NK-92 (cell line): ENCODE measurements around the gene THSD8.
"Not testable (repeated sequence)": the region's sequence is repeated elsewhere in the genome, so short reads cannot be mapped to it uniquely, and the experiment has no call there.

ENCODE experiments used
- DNase-seq: peaks from one replicate; lab custom pipeline; 2025; ENCODE audit not compliant: unreplicated experiment; lab: John Stamatoyannopoulos, UW

Gene THSD8

DNA sequence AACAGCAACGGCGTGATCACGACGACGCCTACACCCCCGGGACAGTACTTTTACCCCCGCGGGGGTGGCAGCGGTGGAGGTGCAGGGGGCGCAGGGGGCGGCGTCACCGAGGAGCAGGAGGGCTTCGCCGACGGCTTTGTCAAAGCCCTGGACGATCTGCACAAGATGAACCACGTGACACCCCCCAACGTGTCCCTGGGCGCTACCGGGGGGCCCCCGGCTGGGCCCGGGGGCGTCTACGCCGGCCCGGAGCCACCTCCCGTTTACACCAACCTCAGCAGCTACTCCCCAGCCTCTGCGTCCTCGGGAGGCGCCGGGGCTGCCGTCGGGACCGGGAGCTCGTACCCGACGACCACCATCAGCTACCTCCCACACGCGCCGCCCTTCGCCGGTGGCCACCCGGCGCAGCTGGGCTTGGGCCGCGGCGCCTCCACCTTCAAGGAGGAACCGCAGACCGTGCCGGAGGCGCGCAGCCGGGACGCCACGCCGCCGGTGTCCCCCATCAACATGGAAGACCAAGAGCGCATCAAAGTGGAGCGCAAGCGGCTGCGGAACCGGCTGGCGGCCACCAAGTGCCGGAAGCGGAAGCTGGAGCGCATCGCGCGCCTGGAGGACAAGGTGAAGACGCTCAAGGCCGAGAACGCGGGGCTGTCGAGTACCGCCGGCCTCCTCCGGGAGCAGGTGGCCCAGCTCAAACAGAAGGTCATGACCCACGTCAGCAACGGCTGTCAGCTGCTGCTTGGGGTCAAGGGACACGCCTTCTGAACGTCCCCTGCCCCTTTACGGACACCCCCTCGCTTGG is 9.6 kb upstream of the THSD8 start:
- DNase-seq: no peak

GRCh38 chr19:12792853-12793289 is 9.0 kb upstream of the THSD8 start:
- DNase-seq: no peak

DNA sequence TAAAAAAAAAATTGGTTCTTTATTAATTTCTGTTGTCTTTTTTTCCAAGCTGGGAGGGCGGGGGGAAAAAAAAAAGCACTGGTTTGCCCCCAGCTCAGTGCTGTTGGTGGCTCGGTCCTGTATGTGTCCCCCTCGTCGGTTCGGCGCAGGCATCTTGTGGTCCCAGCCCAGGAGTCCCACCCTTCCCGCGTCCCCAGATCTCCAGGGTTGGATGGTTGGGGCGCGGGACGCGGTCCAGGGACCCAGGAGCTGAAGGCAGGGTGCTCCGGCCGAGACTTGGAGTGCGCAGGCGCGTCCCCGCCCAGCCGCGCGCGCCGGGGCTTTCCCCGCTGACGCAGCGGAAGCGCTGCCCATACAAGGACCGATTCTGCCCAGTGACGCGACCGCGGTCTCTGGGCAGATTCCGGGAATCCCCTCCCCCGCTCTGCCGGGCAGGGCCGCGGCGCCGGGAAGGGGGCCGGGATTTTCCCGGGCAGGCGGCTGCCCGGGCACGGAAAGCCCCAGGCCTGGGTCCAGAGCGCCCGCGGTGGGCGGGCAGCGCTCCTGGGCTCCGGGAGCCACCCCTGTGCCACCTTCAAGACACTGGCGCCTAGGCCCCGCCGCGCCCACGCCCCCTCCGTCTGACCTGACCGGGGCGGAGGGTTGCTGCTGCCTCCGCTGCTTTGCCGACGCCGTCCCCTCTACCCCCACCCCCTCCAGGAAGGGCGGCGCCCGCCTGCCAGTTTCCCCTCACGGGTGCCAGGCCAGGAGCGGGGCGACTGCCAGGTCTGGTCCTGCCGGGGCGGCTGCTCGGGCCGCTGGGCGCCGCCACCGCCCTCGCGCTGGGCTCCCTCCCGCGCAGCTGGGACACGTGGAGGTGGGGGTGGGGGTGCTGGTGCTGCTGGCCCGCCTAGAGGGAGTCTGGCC is 8.3 kb upstream of the THSD8 start:
- no peak for DNase-seq

DNA sequence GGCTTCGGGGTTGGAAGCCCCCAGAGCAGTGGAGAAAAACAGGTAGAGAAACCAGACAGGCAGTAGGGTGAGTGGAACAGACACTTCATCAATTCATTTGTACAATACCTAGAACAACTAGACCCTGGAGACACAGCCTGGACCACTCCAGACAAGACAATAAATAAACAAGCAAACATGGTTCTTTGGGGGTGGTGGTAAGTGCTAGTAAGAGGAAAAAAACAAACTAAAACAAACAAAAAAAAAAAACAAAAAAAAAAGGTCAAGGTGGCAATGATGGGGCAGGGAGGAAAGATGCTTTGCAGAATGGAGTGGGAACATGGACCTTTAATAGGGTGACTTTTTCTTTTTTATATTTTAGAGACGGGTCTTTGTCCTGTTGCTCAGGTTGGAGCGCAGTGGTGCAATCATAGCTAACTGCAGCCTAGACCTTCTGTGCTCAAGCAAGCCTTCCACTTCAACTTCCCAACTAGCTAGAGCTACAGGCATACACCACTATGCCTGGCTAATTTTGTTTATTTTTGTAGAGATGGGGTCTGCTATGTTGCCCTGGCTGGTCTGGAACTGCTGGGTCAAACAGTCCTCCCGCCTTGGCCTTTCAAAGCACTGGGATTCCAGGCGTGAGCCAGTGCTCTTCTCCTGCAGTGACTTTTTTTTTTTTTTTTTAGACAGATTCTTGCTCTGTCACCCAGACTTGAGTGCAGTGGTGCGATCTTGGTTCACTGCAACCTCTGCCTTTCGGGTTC is 7.5 kb upstream of the THSD8 start:
- no peak for DNase-seq

GRCh38 chr19:12794971-12795381 is 6.9 kb upstream of the THSD8 start:
- DNase-seq: no peak

DNA sequence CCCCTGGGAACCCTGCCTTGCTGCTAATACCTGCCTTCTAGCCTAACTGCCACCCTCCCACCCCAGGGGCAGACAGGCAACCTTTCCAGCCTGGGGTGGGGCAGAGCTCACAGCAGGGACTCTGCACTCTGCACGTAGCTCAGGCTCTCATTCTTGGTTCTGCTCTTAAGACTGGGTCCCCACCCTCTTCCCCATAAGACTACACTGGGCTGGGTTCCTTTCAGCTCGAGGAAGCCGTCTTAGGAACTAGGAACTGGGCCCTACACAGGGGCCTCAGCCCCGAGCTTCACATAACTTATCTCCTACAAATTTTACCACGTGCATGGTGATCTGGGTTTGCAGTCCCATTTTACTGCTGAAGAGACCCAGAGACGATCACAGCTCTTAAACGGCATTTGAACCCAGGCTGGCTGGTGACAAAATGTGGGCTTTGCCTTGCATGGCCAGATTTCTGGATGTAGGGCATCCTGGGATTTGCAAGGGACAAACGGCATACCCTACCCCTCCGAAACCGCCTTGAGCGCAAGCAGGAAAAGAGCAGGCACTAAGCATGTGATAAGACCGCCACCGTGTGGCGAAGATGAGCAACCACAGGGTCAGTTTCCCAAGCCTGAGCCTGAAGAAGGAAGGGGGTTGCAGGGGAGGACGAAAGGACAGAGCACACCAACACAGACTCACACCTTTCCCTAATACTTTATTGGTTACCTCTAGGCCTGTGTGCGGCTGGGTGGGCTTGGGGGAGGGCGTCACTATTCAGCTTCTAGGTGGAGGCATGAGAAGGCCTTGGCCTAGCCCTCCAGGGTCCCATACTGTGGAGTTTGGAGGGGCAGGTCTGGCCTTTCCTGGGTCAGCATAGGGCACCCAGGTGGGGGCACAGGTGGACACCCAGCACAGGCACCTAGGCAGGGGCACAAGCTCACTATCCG is 5.5 kb upstream of the THSD8 start:
- no peak for DNase-seq

DNA sequence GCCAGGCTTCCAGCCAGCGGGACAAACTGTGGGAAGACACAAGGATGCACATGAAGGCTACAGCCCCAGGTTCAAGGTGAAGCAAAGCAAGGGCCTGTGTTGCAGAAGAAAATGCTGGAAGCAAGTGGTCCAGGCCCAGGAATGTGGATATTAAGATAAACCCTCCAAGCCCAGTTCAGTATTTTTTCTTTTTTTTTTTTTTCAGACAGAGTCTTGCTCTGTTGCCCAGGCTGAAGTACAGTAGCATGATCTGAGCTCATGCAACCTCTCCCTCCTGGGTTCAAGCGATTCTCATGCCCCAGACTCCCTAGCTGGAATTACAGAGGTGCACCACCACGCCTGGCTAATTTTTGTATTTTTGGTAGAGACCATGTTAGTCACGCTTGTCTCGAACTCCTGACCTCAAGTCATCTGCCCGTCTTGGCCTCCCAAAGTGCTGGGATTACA is 4.7 kb upstream of the THSD8 start:
- no peak for DNase-seq

DNA sequence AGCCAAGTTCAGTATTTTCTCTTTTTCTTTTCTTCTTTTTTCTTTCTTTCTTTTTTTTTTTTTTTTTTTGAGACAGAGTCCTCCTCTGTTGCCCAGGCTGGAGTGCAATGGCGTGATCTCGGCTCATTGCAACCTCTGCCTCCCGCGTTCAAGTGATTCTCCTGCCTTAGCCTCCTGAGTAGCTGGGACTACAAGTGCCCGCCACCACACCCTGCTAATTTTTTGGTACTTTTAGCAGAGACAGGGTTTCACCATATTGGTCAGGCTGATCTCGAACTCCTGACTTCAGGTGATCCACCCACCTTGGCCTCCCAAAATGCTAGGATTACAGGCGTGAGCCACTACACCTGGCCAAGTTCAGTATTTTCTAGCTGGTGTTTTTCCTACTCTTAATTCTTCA is 4.3 kb upstream of the THSD8 start:
- DNase-seq: not testable (repeated sequence)

DNA sequence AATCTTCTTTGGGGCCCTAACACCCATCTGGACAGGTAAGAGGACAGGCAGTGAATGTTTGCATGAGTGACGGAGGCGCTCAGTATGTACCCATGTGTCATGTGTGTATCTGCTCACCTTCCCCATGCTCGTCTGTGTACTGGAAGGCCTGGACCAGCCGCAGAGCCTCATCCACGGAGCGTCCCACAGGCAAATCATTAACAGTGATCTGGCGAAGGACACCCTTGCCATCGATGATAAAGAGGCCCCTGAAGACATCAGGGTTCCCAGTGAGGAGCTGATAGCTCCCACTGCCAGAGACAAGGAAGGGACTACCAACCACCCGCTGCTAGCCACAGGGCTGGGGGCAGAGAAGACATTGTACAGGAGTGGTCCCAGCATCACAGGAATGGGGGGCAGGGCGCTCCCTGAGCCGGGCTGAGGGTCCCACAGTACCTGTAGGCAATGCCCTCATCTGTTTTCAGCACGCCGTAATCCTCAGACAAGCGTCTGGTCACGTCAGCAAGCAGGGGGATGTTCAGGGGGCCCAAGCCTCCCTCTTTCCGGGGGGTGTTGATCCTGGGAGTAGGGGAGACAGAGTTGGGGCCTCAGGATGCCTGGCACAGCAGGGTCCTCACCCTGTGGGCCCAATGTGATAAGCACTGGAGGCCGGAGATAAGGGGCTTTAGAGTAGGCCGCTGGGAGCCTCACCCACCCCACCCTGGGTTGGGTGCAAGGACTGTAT is 2.0 kb upstream of the THSD8 start:
- no peak for DNase-seq

- no peak for DNase-seq
These were observed 1.5 kb upstream of the THSD8 start for GRCh38 chr19:12800466-12800770.

GRCh38 chr19:12800923-12801465 is 875 bp upstream of the THSD8 start:
- no peak for DNase-seq

GRCh38 chr19:12802267-12803106 is 618 bp downstream of the THSD8 start:
- no peak for DNase-seq

DNA sequence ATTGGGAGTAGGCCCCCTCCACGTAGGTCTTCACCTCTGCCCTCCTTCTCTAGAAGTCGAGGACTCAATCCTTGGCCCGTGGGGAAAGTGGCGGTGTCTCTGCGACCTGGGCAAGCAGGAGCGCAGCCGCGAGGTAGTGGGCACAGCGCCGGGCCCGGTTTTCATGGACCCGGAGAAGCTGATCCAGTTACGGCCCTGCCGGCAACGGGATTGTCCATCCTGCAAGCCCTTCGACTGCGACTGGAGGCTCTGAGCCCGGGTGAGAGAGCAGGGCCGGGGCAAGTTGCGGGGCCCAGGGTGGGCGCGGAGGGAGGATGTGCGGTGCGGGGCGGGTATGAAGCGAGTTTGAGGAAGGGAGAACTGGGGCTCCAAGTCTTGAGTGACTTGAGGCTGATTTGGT is 2.2 kb downstream of the THSD8 start:
- DNase-seq: no peak

GRCh38 chr19:12806242-12807081 is 4.6 kb downstream of the THSD8 start, which contains the start of gene RNASEH2A:
TSS of gene RNASEH2A (plus strand) at chr19:12806584. CDS start at chr19:12806674, 90 bp downstream.
- no peak for DNase-seq

DNA sequence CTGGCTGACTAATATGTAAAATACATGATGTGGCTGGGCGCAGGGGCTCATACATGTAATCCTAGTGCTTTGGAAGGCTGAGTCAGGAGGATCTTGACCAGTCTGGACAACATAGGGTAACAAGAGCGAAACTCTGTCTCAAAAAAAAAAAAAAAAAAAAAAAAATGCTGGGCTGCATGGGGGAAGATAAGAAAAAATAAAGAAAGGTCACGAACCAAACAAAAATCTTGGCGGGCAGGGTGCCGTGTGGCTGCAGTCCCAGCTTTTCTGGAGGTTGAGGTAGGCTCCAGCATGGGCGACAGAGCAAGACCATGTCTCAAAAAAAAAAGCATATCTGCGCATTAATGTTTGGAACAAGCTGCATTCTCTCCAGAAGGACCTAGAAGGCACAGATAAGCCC is 13.2 kb downstream of the THSD8 start:
- no peak for DNase-seq

GRCh38 chr19:12817188-12817587 is 15.3 kb downstream of the THSD8 start:
- DNase-seq: not testable (repeated sequence)

DNA sequence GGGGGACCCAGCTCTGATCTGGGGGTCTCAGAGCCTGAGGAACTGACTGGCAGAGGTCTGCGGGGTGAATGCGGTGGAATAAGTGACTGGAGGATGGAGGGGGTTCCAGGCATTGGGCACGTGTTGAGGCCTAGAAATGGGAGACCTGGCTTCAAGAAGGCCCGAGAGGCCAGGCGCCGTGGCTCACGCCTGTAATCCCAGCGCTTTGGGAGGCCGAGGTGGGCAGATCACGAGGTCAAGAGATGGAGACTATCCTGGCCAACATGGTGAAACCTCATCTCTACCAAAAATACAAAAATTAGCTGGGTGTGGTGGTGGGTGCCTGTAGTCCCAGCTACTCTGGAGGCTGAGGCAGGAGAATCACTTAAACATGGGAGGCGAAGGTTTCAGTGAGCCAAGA is 15.9 kb downstream of the THSD8 start:
- DNase-seq: not testable (repeated sequence)

DNA sequence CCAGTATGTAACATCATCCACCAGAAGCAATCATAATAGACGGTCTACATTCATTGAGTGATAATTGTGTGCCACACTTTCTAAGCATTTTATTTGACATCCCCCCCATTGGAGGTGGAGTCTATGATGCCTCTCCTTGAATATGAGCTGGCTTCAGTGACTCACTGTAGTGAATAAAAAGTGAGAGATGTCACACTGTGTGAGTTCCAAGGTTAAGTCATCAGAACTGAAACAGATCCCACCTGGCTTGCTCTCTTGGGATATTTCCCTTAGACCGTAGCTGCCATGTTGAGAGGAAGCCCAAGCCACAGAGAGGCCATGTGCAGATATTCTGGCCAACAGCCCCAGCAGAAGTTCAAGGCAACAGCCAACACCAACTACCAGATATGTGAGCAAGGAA is 19.9 kb downstream of the THSD8 start:
- no peak for DNase-seq
